Measurements from ENCODE around the gene CISD3. TPM values are rescaled to one million over a fixed set of nuclear protein-coding genes. Genes with fewer than 3 reads are reported as not detected.
A peak's percentile ranks its signal among the peaks of the same experiment; 100 is the strongest.
"Not testable (repeated sequence)": the region's sequence is repeated elsewhere in the genome, so short reads cannot be mapped to it uniquely, and the experiment has no call there.

Gene CISD3
- total RNA-seq, 1 donor from 2014 or later: 31.3 TPM

- peaks cover 29% of the 10 kb centered on the region for H3K4me1 ChIP-seq
- H3K36me3 ChIP-seq: peaks cover 46% of the 10 kb centered on the region
- no peaks in the 10 kb centered on the region for H3K9me3 ChIP-seq
- intact Hi-C loops (cut with DNase I): loop anchor here (10.0 kb wide), 1 partner anchor 50 kb away; the partner anchor contains the start of gene EPOP
- TF ChIP-seq, protein P1, sequence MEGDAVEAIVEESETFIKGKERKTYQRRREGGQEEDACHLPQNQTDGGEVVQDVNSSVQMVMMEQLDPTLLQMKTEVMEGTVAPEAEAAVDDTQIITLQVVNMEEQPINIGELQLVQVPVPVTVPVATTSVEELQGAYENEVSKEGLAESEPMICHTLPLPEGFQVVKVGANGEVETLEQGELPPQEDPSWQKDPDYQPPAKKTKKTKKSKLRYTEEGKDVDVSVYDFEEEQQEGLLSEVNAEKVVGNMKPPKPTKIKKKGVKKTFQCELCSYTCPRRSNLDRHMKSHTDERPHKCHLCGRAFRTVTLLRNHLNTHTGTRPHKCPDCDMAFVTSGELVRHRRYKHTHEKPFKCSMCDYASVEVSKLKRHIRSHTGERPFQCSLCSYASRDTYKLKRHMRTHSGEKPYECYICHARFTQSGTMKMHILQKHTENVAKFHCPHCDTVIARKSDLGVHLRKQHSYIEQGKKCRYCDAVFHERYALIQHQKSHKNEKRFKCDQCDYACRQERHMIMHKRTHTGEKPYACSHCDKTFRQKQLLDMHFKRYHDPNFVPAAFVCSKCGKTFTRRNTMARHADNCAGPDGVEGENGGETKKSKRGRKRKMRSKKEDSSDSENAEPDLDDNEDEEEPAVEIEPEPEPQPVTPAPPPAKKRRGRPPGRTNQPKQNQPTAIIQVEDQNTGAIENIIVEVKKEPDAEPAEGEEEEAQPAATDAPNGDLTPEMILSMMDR (IDR thresholded peaks at IDR 0.05): no peak
- H3K27ac ChIP-seq: no peak overlapping the region
- ATAC-seq (no peak), DNase-seq (no peak)
- H3K27me3 ChIP-seq (ENCODE audit: low read depth): no peaks in the 10 kb centered on the region
- H3K4me3 ChIP-seq: no peak overlapping the region
Observed at GRCh38 chr17:38725066-38725465, 5.1 kb upstream of the CISD3 start.

GRCh38 chr17:38726145-38726544 is 4.0 kb upstream of the CISD3 start:
- H3K27me3 ChIP-seq (ENCODE audit: low read depth); ATAC-seq; DNase-seq; H3K27ac ChIP-seq; H3K9me3 ChIP-seq; H3K4me3 ChIP-seq: not testable (repeated sequence)
- Histone ChIP-seq H3K36me3 (peaks cover 35% of the 10 kb centered on the region), H3K4me1 (peaks cover 35% of the 10 kb centered on the region)
- intact Hi-C loops (cut with DNase I): loop anchor here (10.0 kb wide), 1 partner anchor 51 kb away; the partner anchor contains the start of gene EPOP

- ATAC-seq (no peak), DNase-seq (no peak)
- Histone ChIP-seq H3K27me3 (ENCODE audit: low read depth) (no peaks in the 10 kb centered on the region), H3K4me1 (peaks cover 50% of the 10 kb centered on the region), H3K4me3 (no peak overlapping the region), H3K9me3 (no peaks in the 10 kb centered on the region), H3K36me3 (peaks cover 20% of the 10 kb centered on the region), H3K27ac (peak overlapping the region; percentile 4)
- intact Hi-C loops (cut with DNase I): loop anchor here (10.0 kb wide), 1 partner anchor 53 kb away; the partner anchor contains the start of gene EPOP
- TF ChIP-seq, protein P1 (IDR thresholded peaks at IDR 0.05): no peak
Observed at GRCh38 chr17:38727736-38728135, 2.4 kb upstream of the CISD3 start.

- H3K27ac ChIP-seq: peak overlapping the region; percentile 86
- TF ChIP-seq, protein P1 (IDR thresholded peaks at IDR 0.05): no peak
- intact Hi-C loops (cut with DNase I): loop anchor here (10.0 kb wide), 1 partner anchor 54 kb away; the partner anchor contains the start of gene EPOP
- no peak overlapping the region for H3K4me3 ChIP-seq
- peaks cover 19% of the 10 kb centered on the region for H3K36me3 ChIP-seq
- peaks cover 54% of the 10 kb centered on the region for H3K4me1 ChIP-seq
- DNase-seq (no peak), ATAC-seq (no peak)
- H3K9me3 ChIP-seq: no peaks in the 10 kb centered on the region
- H3K27me3 ChIP-seq (ENCODE audit: low read depth): no peaks in the 10 kb centered on the region
Observed at GRCh38 chr17:38728290-38728831, 1.8 kb upstream of the CISD3 start.

DNA sequence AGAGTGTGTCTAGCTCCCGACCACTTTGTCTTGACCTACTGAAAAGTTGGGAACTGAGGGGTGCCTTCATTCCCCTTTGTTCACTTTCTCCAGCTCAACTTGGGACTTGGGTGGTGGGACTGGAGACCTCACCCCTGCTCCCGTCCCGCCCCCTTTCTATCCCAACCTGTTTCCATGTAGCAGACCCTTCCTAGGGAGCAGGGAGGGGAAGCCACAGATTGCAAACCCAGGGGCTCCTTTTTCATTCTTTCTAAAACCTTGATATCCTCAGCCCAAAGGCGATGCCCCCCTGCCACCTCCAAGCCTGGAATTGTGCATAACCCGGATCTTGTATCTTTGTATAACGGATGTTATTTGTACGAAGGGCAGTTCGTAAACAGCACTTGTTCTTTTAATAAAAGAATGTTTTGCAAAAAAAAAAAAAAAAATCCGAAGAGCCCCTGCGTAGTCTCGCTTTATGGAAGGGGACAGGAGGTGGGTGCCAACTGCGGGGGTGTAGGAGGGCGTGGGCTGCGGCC is 714 bp upstream of the CISD3 start:
- intact Hi-C loops (cut with DNase I): loop anchor here (10.0 kb wide), 1 partner anchor 55 kb away; the partner anchor contains the start of gene EPOP
- peaks cover 48% of the 10 kb centered on the region for H3K4me1 ChIP-seq

More for the DNA sequence above, 714 bp upstream of the CISD3 start:
- H3K27me3 ChIP-seq (ENCODE audit: low read depth): no peaks in the 10 kb centered on the region
- TF ChIP-seq, protein P1 (IDR thresholded peaks at IDR 0.05): no peak
- no peaks in the 10 kb centered on the region for H3K9me3 ChIP-seq
- peak overlapping the region; percentile 86 for H3K27ac ChIP-seq
- no peak for ATAC-seq
- no peak for DNase-seq
- peak overlapping the region; percentile 63 for H3K4me3 ChIP-seq
- peaks cover 21% of the 10 kb centered on the region for H3K36me3 ChIP-seq

Measured in lower lobe of right lung (tissue), 2 donors.